Activated gamma-delta T cell treated with Interleukin-2 at 50 U/mL for 16 hours (primary cell): Measurements from ENCODE around the gene TMEM131.
"Not testable (repeated sequence)": the region's sequence is repeated elsewhere in the genome, so short reads cannot be mapped to it uniquely, and the experiment has no call there.

Experiments
- DNase-seq: peaks from one replicate; pipeline ENCODE4 v3.0.0-alpha.2; 2020

The TMEM131 gene

DNA sequence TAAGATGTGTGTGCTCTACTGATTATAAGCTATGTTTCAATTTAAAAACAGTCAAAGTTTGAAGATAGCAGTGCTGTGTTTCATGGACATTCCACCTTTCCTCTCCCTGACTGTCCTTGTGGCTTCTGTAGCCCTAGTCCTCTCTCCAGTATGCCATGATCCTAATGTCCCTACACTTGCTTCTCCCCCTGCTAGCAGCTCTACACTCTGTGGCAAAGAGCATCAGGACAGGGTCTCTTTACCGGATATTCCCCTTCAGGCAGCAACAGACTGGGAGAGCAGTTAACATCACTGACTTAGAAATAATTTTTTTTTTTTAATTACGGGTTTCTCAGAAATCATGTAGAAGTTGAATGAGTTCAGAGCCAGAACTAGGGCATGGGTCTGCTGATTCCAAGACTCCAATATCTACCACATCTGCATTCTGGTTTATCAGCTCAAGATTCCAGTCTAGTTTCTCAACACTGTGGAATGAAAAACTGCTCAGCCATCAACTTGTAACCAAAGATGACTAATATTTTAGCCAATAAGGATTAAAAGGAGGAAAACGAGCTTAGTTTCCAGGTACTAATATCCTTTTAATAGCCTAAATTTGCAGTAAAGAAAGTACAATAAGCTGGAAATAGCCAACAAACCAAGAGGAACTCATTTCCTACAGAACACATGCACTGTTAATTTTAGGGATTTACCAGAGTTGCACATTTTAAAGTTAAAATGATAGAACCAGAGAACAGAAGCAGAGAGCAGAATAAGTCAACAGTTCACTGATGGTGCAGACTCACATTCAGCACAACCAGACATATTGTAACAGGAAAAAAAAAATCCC, 45.2 kb downstream of the TMEM131 start:
- DNase-seq: no peak

DNA sequence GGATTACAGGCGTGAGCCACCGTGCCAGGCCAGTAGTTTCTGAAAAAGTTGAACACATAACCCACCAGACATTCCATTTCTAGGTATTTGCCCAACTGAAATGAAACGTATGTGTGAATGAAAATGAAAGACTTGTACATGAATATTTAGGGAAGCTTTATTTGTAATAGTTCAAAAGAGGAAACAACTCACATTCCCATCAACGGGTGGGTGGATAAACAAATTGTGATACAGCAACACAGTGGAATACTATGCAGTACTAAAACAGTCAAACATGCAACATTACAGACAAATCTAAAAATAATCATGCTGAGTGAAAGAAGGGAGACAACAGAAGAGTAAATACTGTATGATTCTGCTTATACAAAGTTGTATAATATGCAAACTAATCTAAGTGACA, 46.8 kb downstream of the TMEM131 start:
- DNase-seq: no peak

DNA sequence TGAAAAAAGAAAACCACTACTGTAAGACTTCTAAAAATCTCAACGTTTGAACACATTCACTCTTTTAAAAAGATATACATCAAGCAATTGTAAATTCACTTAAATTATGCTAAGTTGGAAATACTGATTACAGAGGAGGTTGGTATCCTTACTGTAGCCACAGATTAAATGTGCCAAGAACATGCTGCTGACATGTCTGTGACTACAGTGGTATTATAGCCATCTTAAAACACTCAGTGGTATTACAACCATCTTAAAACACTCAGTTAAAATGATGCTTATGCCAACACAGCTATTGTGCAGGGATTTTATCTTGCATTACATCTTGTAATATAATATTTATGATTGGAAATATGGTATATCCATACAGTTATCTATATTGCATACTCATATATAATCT, 50.0 kb downstream of the TMEM131 start:
- no peak for DNase-seq

GRCh38 chr2:97936881-97937280, 58.9 kb downstream of the TMEM131 start:
- no peak for DNase-seq

DNA sequence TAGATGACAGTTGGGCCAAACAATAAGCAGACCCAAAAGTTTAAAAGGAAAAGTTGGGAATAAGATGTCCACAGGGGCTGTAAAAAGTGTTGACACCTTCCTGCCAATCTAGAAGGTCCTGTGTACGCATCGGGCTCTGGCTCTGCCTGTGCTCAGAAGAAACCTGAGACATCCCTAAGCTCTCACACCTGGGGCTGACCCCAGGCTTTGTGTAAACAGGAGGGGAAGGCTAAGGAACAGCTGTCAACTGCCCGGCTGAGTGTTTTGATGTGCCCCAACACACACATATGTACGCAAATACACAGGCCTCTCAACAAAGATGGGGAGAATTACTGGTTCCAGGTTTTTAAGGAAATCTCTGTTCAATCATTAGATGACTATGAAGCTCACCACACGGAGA, 59.5 kb downstream of the TMEM131 start:
- no peak for DNase-seq

GRCh38 chr2:97935719-97936161, 60.0 kb downstream of the TMEM131 start:
- DNase-seq: no peak

- no peak for DNase-seq
Observed at GRCh38 chr2:97932975-97933662, 62.6 kb downstream of the TMEM131 start.

- no peak for DNase-seq
Observed at GRCh38 chr2:97931858-97932225, 63.9 kb downstream of the TMEM131 start.

DNA sequence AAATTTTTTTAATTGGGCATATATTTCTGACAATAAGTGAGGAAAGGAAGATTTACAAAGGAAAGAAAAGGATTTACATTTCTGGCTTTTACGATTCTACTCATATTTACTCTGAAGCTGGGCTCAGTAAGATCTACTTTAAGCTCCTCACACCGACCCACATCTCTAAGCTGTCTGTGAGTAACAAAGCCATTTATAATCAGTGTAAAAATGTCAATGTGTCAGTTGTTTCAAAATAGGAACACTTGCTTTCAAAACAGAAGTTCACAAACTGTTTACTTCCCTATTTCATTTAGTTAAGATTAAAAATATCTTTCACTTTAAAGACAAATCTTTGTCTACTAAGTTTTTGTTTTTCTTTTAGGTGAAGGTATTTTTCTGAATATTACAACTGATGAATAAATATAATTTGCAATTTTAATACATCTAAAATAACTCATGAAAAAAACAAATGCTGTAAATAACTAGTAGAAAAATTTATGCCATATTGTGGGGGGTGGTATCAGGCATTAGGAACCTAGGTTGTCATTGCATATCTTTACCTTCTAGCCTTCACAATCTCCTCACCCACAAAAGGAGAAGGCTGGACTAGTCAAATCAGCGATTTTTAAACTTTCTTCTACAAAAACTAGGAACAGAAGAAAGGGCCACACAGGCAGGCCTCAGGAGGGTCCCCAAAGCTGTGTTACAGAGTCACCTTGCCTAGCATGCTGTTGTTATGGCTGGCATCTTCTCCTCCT, 64.5 kb downstream of the TMEM131 start:
- no peak for DNase-seq

GRCh38 chr2:97928591-97928990, 67.2 kb downstream of the TMEM131 start:
- DNase-seq: no peak

GRCh38 chr2:97926946-97927345, 68.8 kb downstream of the TMEM131 start:
- DNase-seq: no peak

DNA sequence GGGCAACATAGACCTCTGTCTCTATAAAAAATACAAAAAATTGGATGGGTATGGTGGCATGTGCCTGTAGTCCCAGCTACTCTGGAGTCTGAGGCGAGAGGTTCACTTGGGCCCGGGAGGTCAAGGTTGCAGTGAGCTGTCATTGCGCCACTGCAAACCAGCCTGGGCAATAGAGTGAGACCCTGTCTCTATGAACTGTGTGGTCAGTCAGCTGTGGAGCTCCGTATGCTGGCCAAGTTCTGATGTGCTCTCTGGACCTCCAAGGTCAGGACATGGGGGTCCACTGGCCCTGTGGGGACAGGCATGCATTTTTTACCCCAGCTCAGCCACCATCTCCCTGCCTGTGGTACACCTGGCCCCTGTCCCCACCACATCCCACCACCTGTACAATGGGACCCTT, 71.6 kb downstream of the TMEM131 start:
- no peak for DNase-seq

- DNase-seq: no peak
Observed at GRCh38 chr2:97919858-97920257, 75.9 kb downstream of the TMEM131 start.

DNA sequence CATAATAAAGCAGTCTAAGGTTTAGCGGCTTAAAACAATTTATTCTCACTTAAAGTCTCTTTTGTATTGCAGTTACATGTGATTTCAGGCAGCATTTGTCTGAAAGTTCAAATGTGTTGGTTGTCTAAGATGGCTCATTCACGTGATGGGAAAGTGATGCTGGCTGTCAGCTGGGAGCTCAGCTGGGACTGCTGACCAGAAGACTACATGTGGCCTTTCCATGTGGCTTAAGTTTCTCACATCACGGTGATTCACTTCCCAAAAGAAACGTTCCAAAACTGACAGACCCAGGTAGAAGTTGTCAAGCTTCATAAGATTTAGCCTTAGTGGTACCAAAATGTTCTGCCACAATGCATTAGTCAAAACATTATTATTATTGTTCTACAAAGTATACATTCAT, 76.9 kb downstream of the TMEM131 start:
- no peak for DNase-seq

DNA sequence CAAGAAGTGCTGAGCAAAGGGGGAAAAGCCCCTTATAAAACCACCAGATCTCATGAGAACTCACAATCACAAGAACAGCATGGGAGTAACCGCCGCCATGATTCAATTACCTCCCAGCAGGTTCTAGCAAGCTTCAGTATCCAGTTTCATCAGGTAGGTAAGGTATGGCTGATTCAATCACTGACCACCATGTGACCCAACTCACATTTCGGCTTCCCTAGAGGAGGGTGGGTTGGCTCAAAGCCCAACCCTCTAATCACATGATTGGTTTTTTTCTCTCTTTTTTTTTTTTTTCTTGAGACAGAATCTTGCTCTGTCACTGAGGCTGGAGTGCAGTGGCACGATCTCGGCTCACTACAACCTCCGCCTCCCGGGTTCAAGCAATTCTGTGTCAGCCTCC, 78.1 kb downstream of the TMEM131 start:
- not testable (repeated sequence) for DNase-seq

DNA sequence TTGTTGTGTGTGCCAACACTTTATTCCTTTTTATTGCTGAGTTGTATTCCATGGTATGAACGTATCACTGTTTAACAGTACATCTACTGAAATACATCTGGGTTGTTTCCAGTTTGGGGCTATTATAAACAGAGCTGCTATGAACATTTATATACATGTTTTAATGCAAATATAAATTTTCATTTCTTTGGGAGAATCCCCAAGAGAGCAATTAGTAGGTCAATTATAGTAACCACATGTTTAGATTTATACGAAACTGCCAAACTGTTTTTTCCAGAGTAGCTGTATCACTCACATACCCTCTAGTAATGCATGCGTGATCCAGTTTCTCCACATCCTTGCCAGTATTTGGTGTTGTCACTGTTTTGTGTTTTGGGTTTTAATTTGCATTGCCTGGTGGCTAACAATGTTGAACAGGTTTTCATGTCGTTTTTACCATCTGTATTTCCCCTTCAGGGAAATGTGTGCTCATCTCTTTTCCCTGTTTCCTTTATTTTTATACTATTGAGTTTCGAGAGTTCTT, 81.0 kb downstream of the TMEM131 start:
- no peak for DNase-seq

DNA sequence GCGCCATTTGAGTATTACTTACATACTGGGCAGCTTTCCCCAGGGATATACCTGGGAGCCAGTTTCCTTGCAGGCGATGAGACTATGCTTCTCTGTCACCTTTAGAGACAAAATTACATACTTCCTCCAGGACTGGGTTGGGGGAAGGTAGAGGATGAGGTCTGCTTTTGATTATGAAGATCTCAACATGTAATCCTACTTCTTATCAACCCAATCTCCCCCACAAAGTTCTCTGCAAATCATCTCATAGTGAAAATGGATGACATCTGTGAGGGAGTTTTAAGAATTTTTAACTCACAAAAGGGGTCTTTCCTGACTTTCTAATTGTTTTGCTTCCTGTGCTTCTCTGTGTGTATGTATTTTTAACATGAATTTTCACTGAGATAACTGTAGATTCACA, 81.9 kb downstream of the TMEM131 start:
- no peak for DNase-seq

DNA sequence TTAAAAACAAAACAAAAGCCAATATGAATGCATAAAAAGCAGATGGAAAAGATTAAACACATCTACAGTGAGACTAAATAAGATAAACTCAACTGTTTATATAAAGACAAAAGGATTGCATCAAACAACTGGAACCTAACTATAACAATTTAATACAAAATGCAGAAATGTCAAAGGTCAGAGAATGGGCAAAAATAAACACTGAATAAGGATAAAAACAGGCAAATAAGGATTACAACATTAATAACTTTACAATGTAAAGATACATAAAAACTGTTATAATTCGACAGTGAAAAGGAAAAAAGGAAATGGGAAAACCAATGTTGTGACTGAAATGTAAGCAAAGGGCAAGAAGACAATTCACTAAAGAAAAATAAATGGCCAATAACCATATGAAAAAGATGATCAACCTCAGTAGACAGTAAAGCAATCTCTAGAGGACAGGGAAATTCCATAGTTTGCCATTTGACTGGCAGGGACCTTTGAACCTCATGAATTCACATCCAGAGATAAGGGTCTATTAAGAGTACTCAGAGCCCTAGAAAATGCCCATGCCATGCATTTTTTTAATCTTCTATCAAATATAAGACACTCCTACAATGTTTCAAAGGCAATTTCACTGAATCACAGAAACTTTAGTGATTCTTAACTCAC, 83.7 kb downstream of the TMEM131 start:
- DNase-seq: no peak

DNA sequence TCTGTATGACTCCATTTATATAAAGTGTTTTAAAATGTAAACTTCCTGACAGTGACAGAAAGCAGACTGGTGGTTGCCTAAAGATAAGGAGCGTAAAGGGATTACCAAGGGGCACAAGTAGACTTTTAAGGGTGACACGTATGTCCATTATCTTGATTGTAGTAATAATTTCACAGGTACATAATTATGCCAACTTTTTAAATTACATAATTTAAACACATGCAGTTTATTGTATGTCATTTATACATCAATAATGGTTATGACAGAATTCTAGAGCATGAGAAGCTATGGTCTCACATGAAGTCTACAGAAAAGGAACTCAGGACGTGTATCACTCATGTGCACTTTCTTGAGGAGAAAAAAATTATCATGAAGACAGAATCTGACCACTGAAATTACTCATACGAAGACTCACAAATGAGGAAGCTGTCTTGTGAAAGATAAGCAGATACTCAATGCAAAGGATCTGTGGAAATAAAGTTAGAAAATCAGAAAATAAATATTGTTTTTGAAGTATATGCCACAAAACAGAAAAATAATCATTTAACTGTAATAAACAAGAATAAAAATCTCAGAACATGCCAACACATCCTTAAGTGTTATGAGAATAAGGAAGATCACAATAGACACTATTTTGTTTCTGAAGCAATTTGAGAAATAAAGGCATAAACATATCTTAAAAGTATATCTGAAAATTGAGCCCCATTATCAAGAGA, 84.4 kb downstream of the TMEM131 start:
- no peak for DNase-seq

- DNase-seq: no peak
Observed at GRCh38 chr2:97910403-97911205, 85.1 kb downstream of the TMEM131 start.

- no peak for DNase-seq
Observed at GRCh38 chr2:97908208-97908676, 87.5 kb downstream of the TMEM131 start.
